NCI-H2107 treated with DMSO at 0.1 percent for 48 hours (cell line): ENCODE measurements around the gene CPXM1.

Experiments used
- DNase-seq: peaks from one replicate; lab custom pipeline; 2025; ENCODE audit not compliant: unreplicated experiment; lab: John Stamatoyannopoulos, UW

Gene CPXM1

DNA sequence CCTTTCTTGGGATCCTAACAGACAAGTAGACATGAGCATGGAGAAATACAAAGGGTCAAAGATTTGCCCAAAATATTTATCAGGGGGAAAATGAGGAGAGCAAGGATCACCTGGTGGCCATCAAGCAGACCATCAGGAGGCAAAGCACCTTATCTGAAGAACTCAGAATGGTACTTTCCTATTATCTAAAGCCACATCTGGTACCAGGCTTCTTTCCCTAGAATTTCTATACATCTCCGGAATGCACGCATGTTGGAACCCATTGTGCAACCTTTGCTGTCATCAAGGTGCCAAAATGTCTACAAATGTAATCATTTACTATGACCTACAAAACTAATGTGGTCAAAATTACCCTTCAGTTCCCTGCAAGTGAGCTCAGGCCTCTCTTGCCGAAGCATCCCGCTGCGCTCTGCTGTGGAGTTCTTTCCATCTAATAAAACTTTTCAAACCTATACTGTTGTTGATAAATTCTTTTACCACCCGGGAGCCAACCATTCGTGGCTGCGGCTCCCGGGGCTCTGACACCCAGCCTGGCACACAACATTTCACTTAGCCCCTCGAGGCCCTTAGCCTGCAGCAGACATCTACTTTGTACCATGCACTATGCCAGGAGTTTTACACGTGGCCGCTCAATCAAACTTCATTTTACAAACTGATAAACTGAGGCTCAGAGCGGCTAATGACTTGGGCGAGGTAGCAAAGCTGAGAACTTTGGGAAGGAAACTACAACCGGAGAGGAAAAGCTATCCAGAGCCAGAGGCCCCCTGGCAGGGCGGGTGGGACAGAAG is 3.8 kb upstream of the CPXM1 start:
- DNase-seq, result no peak

DNA sequence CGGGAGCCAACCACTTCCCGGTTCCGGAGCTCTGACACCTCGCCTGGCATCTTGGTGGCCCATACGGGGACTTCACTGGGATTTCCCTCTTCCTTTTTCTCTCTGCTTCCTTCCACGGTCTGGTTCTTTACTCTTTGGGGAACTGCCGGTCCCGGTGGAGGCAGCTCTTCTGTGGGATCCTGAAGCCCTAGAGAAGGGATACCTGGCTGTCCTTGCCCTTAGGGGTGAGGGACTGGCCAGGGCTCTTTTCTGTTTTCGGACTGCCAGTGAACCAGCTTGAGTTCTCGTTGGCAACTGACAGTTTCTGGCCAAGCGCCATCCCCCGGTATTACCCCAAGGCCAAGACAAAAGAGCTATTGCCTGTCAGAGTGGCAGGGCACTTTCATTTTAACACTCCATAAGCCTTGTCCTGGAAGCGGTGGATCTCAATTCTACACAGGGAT is 880 bp upstream of the CPXM1 start:
- DNase-seq, result no peak

DNA sequence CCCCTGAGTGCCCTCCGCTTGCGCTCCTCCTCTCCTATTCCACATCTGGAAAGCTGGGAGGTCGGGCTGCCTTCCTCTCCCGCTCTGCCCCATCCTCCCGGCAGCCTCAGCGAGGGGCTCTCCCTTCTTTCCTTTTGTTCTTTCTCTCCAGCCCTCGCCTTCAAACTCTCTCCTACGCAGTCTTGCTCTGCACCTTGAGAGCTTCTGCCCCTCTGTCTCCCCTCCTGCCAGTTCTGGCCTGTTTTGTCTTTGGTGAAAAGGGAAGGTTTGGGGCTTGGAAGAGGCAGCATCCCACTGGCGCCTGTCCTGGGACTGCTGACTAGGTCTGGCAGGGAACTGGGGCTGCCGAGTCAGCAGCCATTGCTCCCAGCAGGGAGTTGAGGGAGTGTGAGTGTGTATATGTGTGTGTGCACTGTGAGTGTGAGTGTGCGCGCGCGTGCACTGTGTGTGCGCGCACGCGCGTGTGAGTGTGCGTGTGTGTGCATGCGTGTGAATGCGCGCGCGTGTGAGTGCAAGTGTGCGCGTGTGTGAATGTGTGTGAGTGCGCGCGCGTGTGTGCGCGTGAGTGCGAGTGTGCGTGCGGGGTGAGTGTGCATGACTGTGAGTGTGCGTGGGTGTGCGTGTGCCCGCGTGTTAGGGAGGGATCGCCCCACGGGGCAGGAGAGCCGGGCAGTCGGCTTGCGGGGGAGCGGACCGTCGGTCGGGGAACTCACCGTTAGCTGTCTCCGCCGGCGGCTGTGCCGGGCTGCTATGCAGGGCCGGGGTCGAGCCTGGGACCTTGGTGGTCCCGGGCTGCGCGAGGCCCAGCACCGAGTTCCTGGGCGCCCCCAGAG is 523 bp downstream of the CPXM1 start:
- no peak for DNase-seq

DNA sequence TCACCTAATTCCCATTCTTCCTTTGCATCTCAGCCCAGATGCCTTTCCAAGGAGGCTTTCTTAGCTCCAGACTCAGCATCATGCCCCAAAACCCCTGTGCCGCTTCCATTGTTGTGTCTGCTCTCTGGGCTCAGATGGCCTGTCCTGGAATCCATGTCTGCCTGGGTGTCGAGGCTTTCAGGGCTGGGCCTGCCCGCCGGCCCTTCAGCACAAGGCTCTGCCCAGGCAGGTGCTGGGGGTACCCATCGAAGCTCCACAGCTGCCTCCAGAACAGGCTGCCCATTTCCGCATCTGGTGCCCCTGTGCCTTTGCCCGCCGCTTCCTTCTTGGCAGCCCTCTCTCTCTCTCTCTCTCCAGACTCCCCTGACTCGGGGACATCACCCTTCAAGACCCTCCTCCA is 1.2 kb downstream of the CPXM1 start:
- DNase-seq, result no peak

DNA sequence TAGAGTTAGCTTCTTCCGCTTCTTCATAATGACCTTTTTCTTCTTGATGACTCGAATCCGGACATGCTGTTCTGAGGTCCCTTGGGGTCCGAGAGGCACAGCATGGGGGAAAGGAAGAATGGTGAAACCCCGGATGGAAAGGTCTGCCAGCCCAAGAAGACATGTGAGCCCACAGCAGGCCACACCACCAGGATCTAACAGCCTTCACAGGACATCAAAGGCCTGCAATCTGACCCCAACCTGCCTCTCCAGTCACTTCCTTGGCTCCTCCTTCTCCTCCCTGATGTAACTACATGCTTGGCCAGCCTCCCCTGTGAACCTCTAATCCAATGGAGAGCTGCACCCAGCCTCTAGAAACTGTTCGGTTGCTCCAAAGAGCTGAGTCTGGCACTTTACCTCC is 1.6 kb downstream of the CPXM1 start:
- DNase-seq, result no peak

DNA sequence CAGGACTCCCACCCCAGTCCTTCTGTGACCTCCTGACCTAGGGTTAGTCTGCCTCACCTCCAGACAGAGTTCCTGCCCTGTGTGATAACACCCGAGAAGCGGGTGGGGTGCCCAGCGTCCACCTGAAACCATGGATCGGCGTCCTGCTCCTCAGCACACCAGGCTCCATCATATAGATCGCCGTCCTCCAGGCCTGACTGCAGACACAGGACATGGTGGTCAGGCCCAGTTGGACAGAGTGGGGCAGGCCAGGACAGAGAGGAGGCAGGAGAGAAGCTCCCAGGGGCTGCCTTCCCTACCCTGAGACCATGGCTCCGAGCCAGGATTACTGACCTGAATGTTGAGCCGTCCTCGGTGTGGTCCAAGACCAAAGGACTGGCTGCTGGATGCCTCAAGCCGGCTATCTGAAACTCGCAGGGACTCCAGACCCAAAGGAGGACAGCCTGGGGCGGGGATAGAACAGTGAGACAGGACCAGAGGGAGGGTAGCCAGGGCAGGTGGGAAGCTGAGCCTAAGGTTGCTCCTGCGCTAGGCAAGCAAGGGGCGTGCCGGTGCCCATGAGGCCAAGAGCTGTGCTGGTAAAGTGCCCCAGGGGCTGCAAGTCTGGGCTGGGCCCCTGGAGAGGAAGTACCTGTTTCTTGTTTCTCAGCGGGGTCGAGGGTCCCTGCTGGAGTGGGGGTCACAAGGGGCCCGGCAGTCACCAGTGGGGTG is 2.2 kb downstream of the CPXM1 start:
- no peak for DNase-seq

DNA sequence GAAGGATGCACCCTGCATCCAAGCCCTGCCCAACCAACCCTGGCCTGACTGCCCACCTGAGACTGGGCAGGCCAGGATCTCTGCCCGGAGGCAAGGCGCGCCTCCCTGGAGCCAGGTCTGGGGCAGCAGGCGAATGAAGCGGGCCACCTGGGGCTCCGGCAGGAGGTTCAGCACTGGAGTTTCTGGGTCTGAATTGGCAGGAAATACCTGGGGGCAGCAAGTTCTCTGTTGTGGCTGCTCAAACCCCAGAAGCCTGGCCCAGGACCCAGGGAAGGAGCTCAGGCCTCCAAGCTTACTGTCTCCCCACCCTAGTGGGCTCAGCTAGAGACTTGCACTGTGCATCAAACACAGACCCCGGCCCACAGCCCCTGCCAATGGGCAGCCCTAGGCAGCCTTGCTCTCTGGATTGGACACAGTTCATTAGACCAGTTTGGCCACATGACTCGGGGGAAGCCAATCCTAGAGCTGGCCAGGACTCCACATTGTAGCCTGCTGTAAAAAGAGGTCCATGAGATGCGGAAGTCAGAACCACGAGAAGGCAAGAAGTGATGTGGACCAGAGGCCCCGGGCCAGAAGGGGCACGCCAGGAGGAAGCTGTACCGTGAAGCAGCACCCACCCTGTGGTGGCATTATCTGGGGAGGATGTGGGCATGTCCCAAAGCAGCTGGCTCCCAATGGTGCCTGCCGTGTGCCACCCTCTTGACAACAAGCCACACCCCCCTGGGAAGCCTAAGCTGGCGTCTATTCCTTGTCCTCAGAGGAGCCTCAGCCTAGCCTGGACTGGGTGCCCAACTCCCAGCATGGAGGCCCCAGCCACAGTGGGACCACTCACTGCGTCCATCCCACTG is 3.1 kb downstream of the CPXM1 start:
- no peak for DNase-seq

DNA sequence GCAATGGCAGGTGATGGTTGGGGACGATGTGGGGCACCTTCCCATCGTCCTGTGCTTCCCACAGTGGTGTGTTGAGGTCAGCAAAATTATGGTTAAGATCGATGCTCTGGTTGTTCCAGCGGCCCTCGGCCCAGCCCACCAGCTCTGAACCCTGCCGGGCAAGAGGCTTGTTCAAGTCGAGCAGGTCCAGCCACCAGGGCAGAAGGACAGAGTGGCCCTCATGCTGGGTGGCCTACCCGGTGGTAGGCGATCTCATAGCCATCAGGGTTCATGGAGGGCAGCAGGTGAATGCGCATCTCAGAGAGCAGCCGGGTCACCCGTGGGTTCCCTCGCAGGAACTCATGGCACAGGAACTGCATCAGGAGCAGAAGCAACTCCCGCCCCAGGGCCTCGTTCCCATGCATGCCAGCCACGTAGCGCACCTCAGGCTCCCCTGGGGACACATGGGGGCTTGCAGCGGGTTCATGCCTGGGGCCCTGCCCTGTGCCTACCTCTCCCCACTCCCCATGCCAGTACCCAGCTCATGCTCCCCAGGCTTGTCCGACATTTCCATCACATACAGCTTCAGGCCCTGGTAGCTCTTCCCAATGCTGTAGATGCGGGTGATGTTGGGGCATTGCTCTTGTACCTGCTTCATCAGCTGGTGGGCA is 4.3 kb downstream of the CPXM1 start:
- DNase-seq, result no peak

DNA sequence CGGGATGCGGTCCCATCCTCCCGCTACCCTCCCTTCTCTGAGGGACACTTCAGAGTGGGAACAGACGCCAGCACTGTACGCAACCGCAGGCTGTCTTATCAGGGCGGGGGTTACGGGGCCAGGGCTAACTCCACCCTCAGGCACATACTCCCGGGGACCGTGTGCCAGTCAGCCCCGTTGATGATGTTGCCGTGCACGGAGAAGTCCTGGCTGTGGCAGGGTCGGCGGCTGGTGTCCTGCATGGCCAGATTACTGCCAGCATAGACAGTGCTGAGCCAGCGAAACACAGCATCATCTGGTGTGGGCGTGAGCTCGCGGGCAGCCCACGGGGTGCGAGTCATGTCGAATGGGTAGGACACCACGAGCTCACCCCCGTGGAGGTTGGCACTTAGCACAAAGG is 5.0 kb downstream of the CPXM1 start:
- DNase-seq, result no peak

DNA sequence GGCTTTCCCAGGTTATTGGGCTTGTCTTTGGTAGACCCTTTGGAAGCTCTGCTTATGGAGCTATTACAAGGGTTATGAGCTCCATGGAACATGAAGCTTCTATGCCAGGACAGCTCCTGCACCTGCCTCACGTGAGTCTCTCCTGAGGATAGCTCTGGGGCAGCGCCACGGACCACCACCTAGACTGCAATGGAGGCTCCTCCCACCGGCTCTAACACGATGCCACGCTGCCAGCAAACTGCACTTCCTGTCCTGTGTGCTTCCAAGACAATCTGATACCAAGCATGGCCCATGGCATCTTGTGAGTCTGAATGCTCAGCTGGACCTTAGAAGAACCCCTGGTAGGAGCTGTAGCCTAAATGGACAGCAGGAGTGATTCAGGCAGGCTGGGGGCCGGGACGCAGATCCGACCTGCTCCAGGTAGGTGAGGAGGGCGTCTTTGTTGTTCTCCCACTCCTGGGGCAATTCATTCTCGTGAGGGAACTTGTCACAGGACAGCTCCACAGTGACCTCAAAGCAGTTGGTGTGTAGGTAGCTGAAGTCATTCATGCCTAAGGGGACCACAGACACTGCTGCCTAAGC is 5.5 kb downstream of the CPXM1 start:
- no peak for DNase-seq

DNA sequence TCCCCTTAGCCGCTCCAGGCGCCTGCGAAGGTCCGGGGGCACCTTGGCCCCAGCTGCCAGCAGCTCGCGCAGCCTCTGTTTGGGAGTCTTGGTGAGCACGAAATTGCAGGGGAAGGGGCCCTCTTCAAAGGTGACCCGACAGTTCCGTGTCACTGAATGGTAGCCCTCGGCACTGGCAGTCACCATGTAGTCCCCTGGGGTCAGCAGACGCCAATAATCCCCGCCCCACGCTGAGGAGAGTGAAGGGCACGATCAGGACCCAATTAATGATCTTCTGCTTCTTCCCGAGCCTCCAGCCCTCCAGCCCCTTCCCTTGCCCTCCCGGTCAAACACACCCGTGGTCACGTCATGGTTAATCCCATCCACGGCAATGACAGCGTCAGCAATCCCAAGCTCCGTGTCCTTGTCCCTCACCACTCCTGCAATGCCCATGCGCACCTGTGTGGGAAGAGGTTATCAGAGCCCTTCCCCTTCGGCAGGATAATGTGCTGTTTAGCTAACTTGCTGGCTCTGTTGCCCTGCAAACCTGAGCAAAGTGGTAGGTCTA is 6.2 kb downstream of the CPXM1 start:
- DNase-seq, result no peak

DNA sequence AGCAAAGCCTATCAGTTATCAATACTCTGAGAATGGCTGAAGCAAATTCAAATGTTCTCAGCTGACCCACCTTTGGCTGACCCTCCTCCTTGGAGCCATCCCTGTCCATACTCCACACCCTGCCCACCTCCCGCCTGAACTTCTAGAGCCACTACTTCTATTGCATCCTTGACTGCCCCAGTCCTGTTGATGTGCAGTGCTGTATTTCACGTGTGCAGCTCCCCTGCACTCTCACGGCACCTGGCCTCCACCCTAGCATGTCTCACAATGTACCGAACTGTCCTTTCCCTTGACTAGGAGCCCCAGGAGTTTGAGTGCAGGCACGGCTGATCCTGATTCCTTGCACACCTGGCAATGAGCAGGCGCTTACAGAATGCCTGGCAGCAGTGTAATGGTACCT is 7.0 kb downstream of the CPXM1 start:
- no peak for DNase-seq

DNA sequence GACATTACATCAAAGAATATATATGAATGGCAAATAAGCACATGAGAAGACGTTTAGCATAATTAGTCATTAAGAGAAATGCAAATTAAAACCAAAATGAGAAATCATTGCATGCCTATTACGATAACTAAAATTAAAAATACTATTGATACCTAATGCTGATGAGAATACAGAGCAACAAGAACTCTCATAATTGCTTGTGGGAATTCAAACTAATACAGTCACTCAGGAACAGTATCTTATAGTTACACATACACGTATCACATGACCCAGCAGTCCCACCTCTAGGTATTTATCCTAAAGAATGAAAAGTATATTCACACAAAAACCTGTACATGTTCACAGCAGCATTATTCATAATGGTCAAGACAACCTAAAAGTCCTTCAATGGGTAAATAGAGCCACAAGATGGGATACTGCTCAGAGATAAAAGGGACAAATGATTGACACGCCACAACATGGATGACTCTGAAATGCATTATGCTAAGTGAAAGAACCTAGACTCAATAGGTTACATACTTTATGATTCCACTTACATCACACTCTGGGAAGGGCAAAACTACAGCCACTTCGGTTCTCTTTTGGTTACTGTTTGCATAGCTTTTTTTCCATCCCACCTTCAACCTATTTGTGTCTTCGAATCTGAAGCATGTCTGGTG is 16.4 kb downstream of the CPXM1 start:
- no peak for DNase-seq

DNA sequence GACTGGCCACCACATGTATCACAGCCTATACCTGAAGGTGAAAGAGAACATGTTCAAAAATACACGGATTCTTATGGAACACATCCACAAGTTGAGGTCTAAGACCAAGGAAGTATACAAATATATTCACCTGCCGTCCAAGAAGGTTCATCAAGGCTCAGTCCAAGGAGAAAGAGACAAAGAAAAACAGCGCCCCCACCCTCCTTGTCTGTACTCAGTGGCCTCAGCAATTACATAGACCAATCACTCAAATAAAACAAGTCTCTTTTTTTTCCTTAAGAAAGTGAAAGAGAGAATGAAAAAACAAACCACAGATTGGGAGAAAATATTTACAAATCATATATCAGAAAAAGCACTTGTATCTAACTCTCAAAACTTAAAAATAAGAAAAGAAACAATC is 19.5 kb downstream of the CPXM1 start:
- DNase-seq, result no peak

DNA sequence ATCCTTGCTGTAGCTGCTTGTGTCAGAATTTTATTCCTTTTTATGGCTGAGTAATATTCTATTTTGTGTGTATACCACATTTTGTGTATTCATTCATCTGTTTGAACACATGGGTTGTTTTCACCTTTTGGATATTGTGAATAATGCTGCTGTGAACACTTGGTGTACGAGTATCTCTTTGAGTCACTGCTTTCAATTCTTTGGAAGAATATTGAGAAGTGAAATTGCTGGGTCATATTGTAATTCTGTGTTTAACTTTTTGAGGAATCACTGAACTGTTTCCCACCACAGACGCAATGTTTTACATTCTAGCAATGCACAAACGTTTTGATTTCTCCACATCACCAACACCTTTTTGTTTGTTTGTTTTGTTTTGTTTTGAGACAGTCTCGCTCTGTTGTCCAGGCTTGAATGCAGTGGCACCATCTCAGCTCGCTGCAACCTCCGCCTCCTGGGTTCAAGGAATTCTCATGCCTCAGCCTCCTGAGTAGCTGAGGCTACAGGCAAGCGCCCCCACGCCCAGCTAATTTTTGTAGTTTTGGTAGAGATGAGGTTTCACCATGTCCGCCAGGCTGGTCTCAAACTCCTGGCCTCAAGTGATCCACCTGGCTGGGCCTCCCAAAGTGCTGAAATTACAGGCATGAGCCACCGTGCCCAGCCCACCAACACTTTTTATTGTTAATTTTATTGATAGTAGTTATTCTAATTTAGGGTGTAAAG is 21.7 kb downstream of the CPXM1 start:
- DNase-seq, result no peak

DNA sequence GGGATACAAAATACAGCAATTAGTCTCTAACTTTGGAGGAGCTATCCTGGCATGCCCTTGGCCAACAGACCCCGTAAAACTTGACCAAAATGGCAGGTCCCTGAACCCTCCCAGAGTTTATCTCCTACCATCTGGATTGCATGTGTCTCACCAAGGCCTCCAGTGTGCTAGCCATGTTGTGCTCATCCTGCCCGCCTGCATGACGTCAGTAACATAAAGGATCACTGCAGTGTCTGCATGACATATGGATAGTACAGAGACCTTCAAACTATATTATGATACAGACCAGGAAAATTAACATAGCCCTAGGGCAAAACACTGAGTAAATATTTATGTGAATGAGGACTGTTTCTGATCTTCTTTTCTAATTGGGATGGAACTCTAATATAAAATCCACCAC is 25.3 kb downstream of the CPXM1 start:
- no peak for DNase-seq

DNA sequence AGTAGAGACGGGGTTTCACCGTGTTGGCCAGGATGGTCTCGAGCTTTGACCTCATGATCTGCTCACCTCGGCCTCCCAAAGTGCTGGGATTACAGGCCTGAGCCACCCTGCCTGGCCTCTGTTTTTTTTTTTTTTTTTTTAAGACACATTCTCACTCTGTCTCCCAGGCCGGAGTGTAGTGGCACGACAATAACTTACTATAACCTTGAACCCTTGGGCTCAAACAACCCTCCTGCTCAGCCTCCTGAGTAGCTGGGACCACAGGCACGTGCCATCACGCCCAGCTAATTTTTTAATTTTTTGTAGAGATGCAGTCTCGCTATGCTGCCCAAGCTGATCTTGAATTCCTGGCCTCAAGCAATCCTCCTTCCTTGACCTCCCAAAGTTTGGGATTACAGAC is 26.6 kb downstream of the CPXM1 start:
- no peak for DNase-seq

DNA sequence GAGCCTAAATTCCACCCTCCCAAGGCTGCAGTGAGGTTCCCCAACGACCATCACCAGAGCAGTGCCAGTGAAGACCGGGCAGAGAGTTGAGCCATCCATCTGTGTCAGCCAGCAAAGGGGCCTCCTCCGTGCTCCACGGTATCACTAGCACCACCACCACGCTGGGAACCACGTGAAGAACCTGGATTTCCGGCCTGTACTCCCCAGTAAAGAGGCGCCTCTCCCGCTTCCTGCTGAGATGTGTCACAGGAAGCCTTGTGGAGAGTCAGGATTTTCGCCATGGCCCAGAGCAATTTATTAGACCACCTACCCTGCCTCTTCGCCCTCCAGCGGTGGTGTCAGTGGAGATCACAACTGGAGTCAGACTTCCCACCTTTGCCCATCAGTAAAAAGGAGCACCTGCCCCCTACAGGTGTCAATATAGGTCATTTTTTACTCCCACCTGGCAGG is 28.8 kb downstream of the CPXM1 start:
- DNase-seq, result no peak
